ENCODE measurements around the gene FNBP1. TPM values are rescaled to one million over a fixed set of nuclear protein-coding genes. Genes with fewer than 3 reads are reported as not detected.

The FNBP1 gene
- polyA plus RNA-seq, 6 donors from 2014 or later: 103 to 178 (median 154) TPM

- Mint-ChIP-seq H3K4me3 (peak overlapping the region in 1 of 8 donors; percentile 72), H3K4me1 (peaks cover 28 to 50% (median 31%) of the 10 kb centered on the region in 3 donors), H3K36me3 (no peaks in the 10 kb centered on the region), H3K27ac (peak overlapping the region in 2 of 6 donors; percentile 24 to 59), H3K9me3 (no peaks in the 10 kb centered on the region), H3K27me3 (no peaks in the 10 kb centered on the region)
- no peak for DNase-seq
- ATAC-seq (ENCODE audit: low read depth in 2 of 2): no peak
Observed at GRCh38 chr9:130058154-130058553, 15.2 kb upstream of the FNBP1 start.

GRCh38 chr9:130054820-130055219 lies 11.8 kb upstream of the FNBP1 start:
- ATAC-seq (ENCODE audit: low read depth in 2 of 2) (no peak), DNase-seq (no peak)
- H3K9me3 Mint-ChIP-seq: no peaks in the 10 kb centered on the region
- peaks cover 11 to 42% (median 18%) of the 10 kb centered on the region in 3 donors for H3K4me1 Mint-ChIP-seq
- H3K36me3 Mint-ChIP-seq: no peaks in the 10 kb centered on the region
- peak overlapping the region; percentile 82 to 95 (median 90) for H3K27ac Mint-ChIP-seq
- no peaks in the 10 kb centered on the region for H3K27me3 Mint-ChIP-seq
- peak overlapping the region; percentile 88 to 98 (median 92) for H3K4me3 Mint-ChIP-seq

GRCh38 chr9:130054325-130054786 lies 11.4 kb upstream of the FNBP1 start:
- Mint-ChIP-seq H3K9me3 (no peaks in the 10 kb centered on the region), H3K27ac (peak overlapping the region; percentile 82 to 97 (median 94)), H3K4me3 (peak overlapping the region; percentile 88 to 98 (median 92)), H3K27me3 (no peaks in the 10 kb centered on the region), H3K4me1 (peaks cover 11 to 38% (median 18%) of the 10 kb centered on the region in 3 donors), H3K36me3 (no peaks in the 10 kb centered on the region)
- ATAC-seq (ENCODE audit: low read depth in 2 of 2): no peak
- no peak for DNase-seq

GRCh38 chr9:130053504-130054324 lies 10.7 kb upstream of the FNBP1 start, which contains the start of gene GPR107:
TSS of gene GPR107 (plus strand) at chr9:130053906. CDS start at chr9:130053933, 27 bp downstream.
- H3K4me1 Mint-ChIP-seq: peaks cover 9 to 37% (median 15%) of the 10 kb centered on the region in 3 donors
- H3K27me3 Mint-ChIP-seq: no peaks in the 10 kb centered on the region
- DNase-seq: peak; percentile 81
- peak; percentile 94 for ATAC-seq (ENCODE audit: low read depth in 2 of 2)
- H3K9me3 Mint-ChIP-seq: no peaks in the 10 kb centered on the region
- H3K27ac Mint-ChIP-seq: peak within 1 kb of the TSS; percentile 94 to 97 (median 96)
- no peaks in the 10 kb centered on the region for H3K36me3 Mint-ChIP-seq
- peak within 1 kb of the TSS; percentile 88 to 98 (median 92) for H3K4me3 Mint-ChIP-seq

GRCh38 chr9:130053109-130053503 lies 10.1 kb upstream of the FNBP1 start:
- Mint-ChIP-seq H3K4me1 (peaks cover 7 to 33% (median 12%) of the 10 kb centered on the region in 3 donors), H3K36me3 (no peaks in the 10 kb centered on the region), H3K27me3 (no peaks in the 10 kb centered on the region), H3K4me3 (peak overlapping the region; percentile 88 to 98 (median 92)), H3K27ac (peak overlapping the region; percentile 91 to 97 (median 96)), H3K9me3 (no peaks in the 10 kb centered on the region)
- ATAC-seq (ENCODE audit: low read depth in 2 of 2): no peak
- DNase-seq: no peak

GRCh38 chr9:130051855-130052254 lies 8.9 kb upstream of the FNBP1 start:
- Mint-ChIP-seq H3K4me3 (peak overlapping the region in 6 of 8 donors; percentile 35 to 98 (median 49)), H3K36me3 (no peaks in the 10 kb centered on the region), H3K9me3 (no peaks in the 10 kb centered on the region), H3K27ac (peak overlapping the region in 4 of 6 donors; percentile 2 to 94 (median 84)), H3K27me3 (no peaks in the 10 kb centered on the region), H3K4me1 (peaks cover 7 to 30% (median 12%) of the 10 kb centered on the region in 3 donors)
- ATAC-seq (ENCODE audit: low read depth in 2 of 2): no peak
- no peak for DNase-seq

- H3K4me1 Mint-ChIP-seq: peaks cover 9 to 36% (median 17%) of the 10 kb centered on the region in 3 donors
- DNase-seq (no peak), ATAC-seq (ENCODE audit: low read depth in 2 of 2) (no peak)
- H3K27ac Mint-ChIP-seq: peak overlapping the region in 2 of 6 donors; percentile 39 to 49
- H3K36me3 Mint-ChIP-seq: no peaks in the 10 kb centered on the region
- H3K9me3 Mint-ChIP-seq: no peaks in the 10 kb centered on the region
- H3K27me3 Mint-ChIP-seq: no peaks in the 10 kb centered on the region
- peak overlapping the region in 2 of 8 donors; percentile 47 to 56 for H3K4me3 Mint-ChIP-seq
Observed at GRCh38 chr9:130050462-130050861, 7.5 kb upstream of the FNBP1 start.

GRCh38 chr9:130049431-130050210 lies 6.6 kb upstream of the FNBP1 start:
- Mint-ChIP-seq H3K27ac (no peak overlapping the region), H3K4me1 (peaks cover 14 to 38% (median 25%) of the 10 kb centered on the region in 3 donors), H3K36me3 (no peaks in the 10 kb centered on the region), H3K9me3 (no peaks in the 10 kb centered on the region), H3K4me3 (peak overlapping the region in 1 of 8 donors; percentile 47), H3K27me3 (no peaks in the 10 kb centered on the region)
- no peak for ATAC-seq (ENCODE audit: low read depth in 2 of 2)
- no peak for DNase-seq

GRCh38 chr9:130045725-130046450 lies 2.9 kb upstream of the FNBP1 start:
- DNase-seq (no peak), ATAC-seq (ENCODE audit: low read depth in 2 of 2) (no peak)
- peak overlapping the region; percentile 39 to 99 (median 92) for H3K27ac Mint-ChIP-seq
- no peaks in the 10 kb centered on the region for H3K27me3 Mint-ChIP-seq
- peaks cover 0 to 7% of the 10 kb centered on the region in 2 donors for H3K36me3 Mint-ChIP-seq
- peak overlapping the region in 6 of 8 donors; percentile 65 to 100 (median 87) for H3K4me3 Mint-ChIP-seq
- peaks cover 26 to 50% (median 38%) of the 10 kb centered on the region in 3 donors for H3K4me1 Mint-ChIP-seq
- H3K9me3 Mint-ChIP-seq: no peaks in the 10 kb centered on the region

- Mint-ChIP-seq H3K4me1 (peaks cover 38 to 64% (median 55%) of the 10 kb centered on the region in 3 donors), H3K27ac (peak overlapping the region; percentile 66 to 99 (median 93)), H3K36me3 (peaks cover 0 to 7% of the 10 kb centered on the region in 2 donors), H3K4me3 (peak overlapping the region; percentile 85 to 100 (median 97)), H3K9me3 (no peaks in the 10 kb centered on the region), H3K27me3 (no peaks in the 10 kb centered on the region)
- ATAC-seq (ENCODE audit: low read depth in 2 of 2) (no peak), DNase-seq (no peak)
Observed at GRCh38 chr9:130043654-130044623, 950 bp upstream of the FNBP1 start.

GRCh38 chr9:130042406-130042884 lies 544 bp downstream of the FNBP1 start:
- peak; percentile 45 for DNase-seq
- peak; percentile 19 for ATAC-seq (ENCODE audit: low read depth in 2 of 2)
- Mint-ChIP-seq H3K4me3 (peak overlapping the region; percentile 98 to 100 (median 100)), H3K4me1 (peaks cover 43 to 78% (median 66%) of the 10 kb centered on the region in 3 donors), H3K27me3 (no peaks in the 10 kb centered on the region), H3K36me3 (peaks cover 0 to 7% of the 10 kb centered on the region in 2 donors), H3K9me3 (no peaks in the 10 kb centered on the region), H3K27ac (peak overlapping the region; percentile 96 to 99 (median 98))
